Neutrophil (primary cell): Measurements from ENCODE around the gene RABGAP1.

Experiments
- H3K27ac ChIP-seq: fragments of 200-600 bp; sonication (generic); 2 replicates; pipeline ENCODE4 v1.5.1; 2016; ENCODE audit warnings: mild to moderate bottlenecking, moderate library complexity
- H3K27me3 ChIP-seq: fragments of 200-600 bp; sonication (generic); 2 replicates; pipeline ENCODE4 v1.6.0; 2016; ENCODE audit warnings: mild to moderate bottlenecking
- H3K36me3 ChIP-seq: fragments of 200-600 bp; sonication (generic); 2 replicates; pipeline ENCODE4 v1.5.1; 2017
- H3K4me1 ChIP-seq, 2 experiments: fragments of 200-600 bp in 1 of 2; sonication (generic) in 1 of 2; 1 replicate in 1 of 2; 2 replicates in 1 of 2; pipeline versions ENCODE4 v1.5.1 to v1.6.1; 2013 to 2016; ENCODE audit warnings: low read depth in 1 of 2, low read length in 1 of 2, mild to moderate bottlenecking in 1 of 2, moderate library complexity in 1 of 2; ENCODE audit not compliant: control insufficient read depth in 1 of 2, insufficient read depth in 1 of 2
- H3K4me3 ChIP-seq, 2 experiments: fragments of 200-600 bp in 1 of 2; sonication (generic) in 1 of 2; 1 replicate in 1 of 2; 2 replicates in 1 of 2; pipeline ENCODE4 v1.5.1; 2013 to 2016; ENCODE audit warnings: low read depth in 1 of 2, low read length in 1 of 2, mild to moderate bottlenecking in 1 of 2, moderate library complexity in 1 of 2
- H3K9me3 ChIP-seq: fragments of 200-600 bp; sonication (generic); 2 replicates; pipeline ENCODE4 v1.5.1; 2016
- TF ChIP-seq, protein P1 (sequence below): fragments of 200-600 bp; sonication (generic); IDR thresholded peaks from 2 replicates; pipeline ENCODE4 v1.5.1; 2016; ENCODE audit warnings: antibody characterized with exemption

The RABGAP1 gene

DNA sequence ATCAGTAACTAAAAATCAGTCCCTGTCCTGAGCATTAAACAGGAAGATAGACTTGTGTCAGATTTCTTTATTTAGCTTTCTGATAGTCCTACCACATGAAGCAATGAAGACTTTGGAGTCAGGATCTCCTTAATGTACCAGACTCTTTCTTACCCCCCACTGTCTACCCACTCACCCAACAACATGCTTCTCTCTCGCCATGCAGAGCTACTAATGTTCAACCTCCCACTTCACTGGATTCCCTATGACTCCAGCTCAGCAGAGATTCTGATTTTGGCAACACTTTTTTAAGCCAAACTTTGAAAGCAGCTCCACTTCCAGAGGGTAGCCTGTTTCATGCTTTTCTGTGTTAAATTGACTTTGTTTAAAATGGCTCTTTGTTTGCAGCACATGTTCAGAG lies 143.4 kb downstream of the RABGAP1 start:
- Histone ChIP-seq H3K9me3 (no peaks in the 10 kb centered on the region), H3K36me3 (peaks cover 43% of the 10 kb centered on the region), H3K27me3 (no peaks in the 10 kb centered on the region), H3K4me1 (no peaks in the 10 kb centered on the region), H3K27ac (no peak overlapping the region), H3K4me3 (no peak overlapping the region)
- TF ChIP-seq, protein P1, sequence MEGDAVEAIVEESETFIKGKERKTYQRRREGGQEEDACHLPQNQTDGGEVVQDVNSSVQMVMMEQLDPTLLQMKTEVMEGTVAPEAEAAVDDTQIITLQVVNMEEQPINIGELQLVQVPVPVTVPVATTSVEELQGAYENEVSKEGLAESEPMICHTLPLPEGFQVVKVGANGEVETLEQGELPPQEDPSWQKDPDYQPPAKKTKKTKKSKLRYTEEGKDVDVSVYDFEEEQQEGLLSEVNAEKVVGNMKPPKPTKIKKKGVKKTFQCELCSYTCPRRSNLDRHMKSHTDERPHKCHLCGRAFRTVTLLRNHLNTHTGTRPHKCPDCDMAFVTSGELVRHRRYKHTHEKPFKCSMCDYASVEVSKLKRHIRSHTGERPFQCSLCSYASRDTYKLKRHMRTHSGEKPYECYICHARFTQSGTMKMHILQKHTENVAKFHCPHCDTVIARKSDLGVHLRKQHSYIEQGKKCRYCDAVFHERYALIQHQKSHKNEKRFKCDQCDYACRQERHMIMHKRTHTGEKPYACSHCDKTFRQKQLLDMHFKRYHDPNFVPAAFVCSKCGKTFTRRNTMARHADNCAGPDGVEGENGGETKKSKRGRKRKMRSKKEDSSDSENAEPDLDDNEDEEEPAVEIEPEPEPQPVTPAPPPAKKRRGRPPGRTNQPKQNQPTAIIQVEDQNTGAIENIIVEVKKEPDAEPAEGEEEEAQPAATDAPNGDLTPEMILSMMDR = no peak

DNA sequence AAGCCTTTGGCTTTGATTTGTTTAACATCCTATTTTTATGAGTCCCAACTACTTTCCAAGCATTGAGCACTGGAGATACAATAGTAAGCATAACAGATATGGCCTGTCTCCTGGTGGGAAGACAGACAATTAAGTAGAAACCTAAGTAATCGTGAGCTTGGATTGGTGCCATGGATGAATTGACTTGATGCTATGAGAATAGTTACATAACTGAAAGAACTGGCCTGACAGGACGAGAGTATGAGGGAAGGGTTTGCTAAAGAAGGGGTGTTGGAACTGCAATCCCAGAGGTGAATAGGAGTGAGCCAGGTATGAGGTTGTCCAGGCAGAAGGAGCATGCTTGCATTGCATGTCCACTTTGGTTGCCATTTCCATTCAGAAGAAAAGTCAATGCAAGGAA lies 145.1 kb downstream of the RABGAP1 start:
- H3K36me3 ChIP-seq = peaks cover 43% of the 10 kb centered on the region

DNA sequence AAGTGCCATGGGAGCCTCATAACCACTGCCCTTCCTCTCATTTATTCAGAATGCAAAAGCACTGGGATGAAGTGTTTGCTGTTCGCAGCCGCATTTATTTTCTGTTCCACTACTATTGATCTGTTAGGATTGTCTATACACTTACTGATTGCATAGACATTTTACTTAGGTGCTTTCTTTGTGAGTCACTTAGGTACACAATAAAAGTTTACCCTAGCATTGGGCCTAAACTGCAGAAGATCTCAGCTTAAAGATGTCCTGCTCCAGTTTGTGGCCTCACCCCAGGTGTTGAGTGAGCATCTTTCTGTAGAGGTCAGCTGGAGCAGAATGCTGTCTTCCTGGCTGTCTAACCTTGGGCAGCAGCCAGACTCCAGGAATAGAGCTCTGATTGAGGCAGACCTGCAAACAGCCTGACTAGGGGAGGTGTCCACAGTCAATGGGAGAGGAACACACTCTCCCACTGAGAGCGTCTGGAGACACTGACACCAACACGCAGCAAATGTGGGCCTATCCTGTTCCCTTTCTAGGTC lies 146.6 kb downstream of the RABGAP1 start:
- Histone ChIP-seq H3K36me3 (peaks cover 52% of the 10 kb centered on the region), H3K27ac (no peak overlapping the region), H3K4me3 (no peak overlapping the region), H3K4me1 (no peaks in the 10 kb centered on the region), H3K27me3 (no peaks in the 10 kb centered on the region), H3K9me3 (no peaks in the 10 kb centered on the region)
- TF ChIP-seq, protein P1 = no peak

More for the DNA sequence above, 145.1 kb downstream of the RABGAP1 start:
- Histone ChIP-seq H3K27ac (no peak overlapping the region), H3K9me3 (no peaks in the 10 kb centered on the region), H3K4me3 (no peak overlapping the region), H3K4me1 (no peaks in the 10 kb centered on the region), H3K27me3 (no peaks in the 10 kb centered on the region)
- TF ChIP-seq, protein P1 = no peak

DNA sequence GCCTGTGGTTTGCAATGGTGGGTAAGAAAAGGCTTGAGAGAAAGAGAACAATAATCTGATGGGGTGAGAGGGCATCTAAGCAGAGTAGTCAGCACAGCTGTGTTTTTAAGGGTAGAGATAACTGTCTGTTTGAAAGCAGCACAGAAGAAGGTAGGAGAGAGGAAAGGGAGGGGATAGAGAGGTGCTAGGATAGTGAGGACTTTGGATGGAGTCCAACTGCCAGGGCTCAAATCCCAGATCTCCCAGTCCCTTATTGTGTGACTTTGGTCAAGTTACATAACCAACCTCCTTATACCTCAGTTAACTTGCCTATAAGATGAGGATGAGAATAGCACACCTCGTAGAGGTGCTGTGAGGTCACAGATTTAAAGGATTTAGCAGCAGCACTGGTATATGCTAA lies 148.2 kb downstream of the RABGAP1 start:
- H3K4me3 ChIP-seq = no peak overlapping the region
- no peaks in the 10 kb centered on the region for H3K4me1 ChIP-seq
- peaks cover 56% of the 10 kb centered on the region for H3K36me3 ChIP-seq
- TF ChIP-seq, protein P1 = no peak
- H3K9me3 ChIP-seq = no peaks in the 10 kb centered on the region
- H3K27ac ChIP-seq = no peak overlapping the region
- H3K27me3 ChIP-seq = no peaks in the 10 kb centered on the region

DNA sequence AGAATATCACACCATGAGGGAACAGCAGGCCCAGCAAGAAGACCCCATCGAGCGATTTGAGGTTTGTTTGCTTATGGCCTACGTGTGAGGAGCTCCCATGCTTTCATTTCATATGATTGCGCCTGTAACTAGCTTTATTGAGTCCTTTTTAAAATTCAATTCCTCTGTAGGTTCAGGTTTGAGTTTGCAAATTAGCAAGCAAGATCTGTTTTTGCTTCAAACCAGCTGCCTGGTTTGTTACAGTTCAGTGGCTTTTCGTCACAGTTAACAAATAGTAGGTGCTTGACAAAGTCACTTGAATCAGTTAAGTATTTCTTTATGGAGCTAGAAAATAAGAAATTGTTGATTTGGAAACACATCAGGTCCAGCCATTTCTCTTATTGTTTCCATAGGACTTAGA lies 149.0 kb downstream of the RABGAP1 start:
- TF ChIP-seq, protein P1 = no peak
- Histone ChIP-seq H3K4me1 (no peaks in the 10 kb centered on the region), H3K4me3 (no peak overlapping the region), H3K27me3 (no peaks in the 10 kb centered on the region), H3K9me3 (no peaks in the 10 kb centered on the region), H3K27ac (no peak overlapping the region), H3K36me3 (peaks cover 49% of the 10 kb centered on the region)
